Stimulated activated CD8-positive, alpha-beta memory T cell treated with anti-CD3 and anti-CD28 coated beads, Interleukin-2, amount 100 ng/mL, for 1 hour (primary cell): Measurements from ENCODE around the gene RNF144B.
"Not testable (repeated sequence)": the region's sequence is repeated elsewhere in the genome, so short reads cannot be mapped to it uniquely, and the experiment has no call there.

Experiments used
- DNase-seq, 2 donors: peaks; one replicate each; pipeline ENCODE4 v3.0.0-alpha.2; 2020; ENCODE audit warnings: low read depth in 2 of 2

The RNF144B gene

GRCh38 chr6:18406955-18407749, 20.0 kb downstream of the RNF144B start:
- DNase-seq, result no peak

- DNase-seq, result not testable (repeated sequence)
These were observed 22.5 kb downstream of the RNF144B start for GRCh38 chr6:18409602-18410001.

- DNase-seq, result no peak
These were observed 23.3 kb downstream of the RNF144B start for GRCh38 chr6:18410412-18410811.

- DNase-seq, result no peak
These were observed 24.9 kb downstream of the RNF144B start for GRCh38 chr6:18412068-18412467.

- no peak for DNase-seq
These were observed 25.5 kb downstream of the RNF144B start for GRCh38 chr6:18412644-18413043.

GRCh38 chr6:18413381-18413780, 26.2 kb downstream of the RNF144B start:
- DNase-seq, result no peak

GRCh38 chr6:18414116-18414515, 27.0 kb downstream of the RNF144B start:
- no peak for DNase-seq

GRCh38 chr6:18415207-18415606, 28.1 kb downstream of the RNF144B start:
- DNase-seq, result no peak

GRCh38 chr6:18415671-18416340, 28.7 kb downstream of the RNF144B start:
- no peak for DNase-seq

- DNase-seq, result no peak
These were observed 29.2 kb downstream of the RNF144B start for GRCh38 chr6:18416341-18416679.

GRCh38 chr6:18420328-18420727, 33.2 kb downstream of the RNF144B start:
- no peak for DNase-seq

- no peak for DNase-seq
These were observed 35.0 kb downstream of the RNF144B start for GRCh38 chr6:18422136-18422535.

- DNase-seq, result no peak
These were observed 36.3 kb downstream of the RNF144B start for GRCh38 chr6:18423426-18423825.

- DNase-seq, result no peak
These were observed 37.1 kb downstream of the RNF144B start for GRCh38 chr6:18424201-18424600.

- DNase-seq, result no peak
These were observed 38.1 kb downstream of the RNF144B start for GRCh38 chr6:18425218-18425617.

GRCh38 chr6:18427296-18427695, 40.1 kb downstream of the RNF144B start:
- DNase-seq, result no peak

GRCh38 chr6:18429655-18430297, 42.6 kb downstream of the RNF144B start:
- DNase-seq, result no peak

- no peak for DNase-seq
These were observed 44.4 kb downstream of the RNF144B start for GRCh38 chr6:18431581-18431980.

- no peak for DNase-seq
These were observed 45.0 kb downstream of the RNF144B start for GRCh38 chr6:18432180-18432579.

- DNase-seq, result no peak
These were observed 45.5 kb downstream of the RNF144B start for GRCh38 chr6:18432619-18433018.

GRCh38 chr6:18433059-18433458, 45.9 kb downstream of the RNF144B start:
- no peak for DNase-seq

GRCh38 chr6:18436341-18436740, 49.2 kb downstream of the RNF144B start:
- DNase-seq, result no peak

- DNase-seq, result no peak
These were observed 52.4 kb downstream of the RNF144B start for GRCh38 chr6:18439581-18439980.
